Epithelial cell of esophagus (primary cell): ENCODE results near the gene MRC2.

Experiments
- DNase-seq: peaks from one replicate; pipeline ENCODE4 v3.0.0; 2010; ENCODE audit warnings: low read depth
- H3K4me3 ChIP-seq: 2 replicates; pipeline ENCODE4 v1.5.1; 2011; ENCODE audit warnings: mild to moderate bottlenecking, low read length, control low read depth
- TF ChIP-seq, protein P1 (sequence below): IDR thresholded peaks from 2 replicates; pipeline ENCODE4 v1.5.1; 2011; ENCODE audit warnings: low read depth, mild to moderate bottlenecking, low read length, control low read depth, inconsistent platforms; ENCODE audit not compliant: insufficient read depth; ENCODE audit errors: missing control alignments

Gene MRC2

DNA sequence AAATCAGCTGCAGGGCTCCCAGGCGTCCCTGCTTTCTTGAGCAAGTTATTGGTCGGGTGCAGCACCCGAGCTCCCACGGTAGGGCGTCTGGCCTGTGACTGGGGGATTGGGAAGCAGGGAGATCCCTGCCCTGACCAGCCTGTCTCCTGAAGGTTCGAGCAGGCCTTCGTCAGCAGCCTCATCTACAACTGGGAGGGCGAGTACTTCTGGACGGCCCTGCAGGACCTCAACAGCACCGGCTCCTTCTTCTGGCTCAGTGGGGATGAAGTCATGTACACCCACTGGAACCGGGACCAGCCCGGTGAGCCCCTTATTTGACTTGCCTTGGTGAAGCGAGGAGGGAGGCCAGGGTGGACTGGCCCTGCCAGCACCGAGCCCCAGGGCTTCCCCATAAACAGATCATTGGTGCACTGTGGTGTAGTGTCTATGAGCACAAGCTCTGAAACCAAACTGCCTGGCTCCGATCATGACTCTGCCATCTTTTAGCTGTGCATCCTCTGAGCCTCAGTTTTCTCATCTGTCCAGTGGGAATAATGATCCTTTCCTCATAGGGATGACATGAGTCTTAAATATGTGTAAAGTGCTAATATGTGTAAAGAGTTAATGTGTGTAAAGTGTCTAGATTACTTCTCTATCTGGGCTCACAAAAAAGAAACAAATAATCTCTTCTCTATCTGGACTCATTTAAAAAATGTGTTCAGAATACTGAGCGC lies 48.9 kb downstream of the MRC2 start:
- TF ChIP-seq, protein P1, sequence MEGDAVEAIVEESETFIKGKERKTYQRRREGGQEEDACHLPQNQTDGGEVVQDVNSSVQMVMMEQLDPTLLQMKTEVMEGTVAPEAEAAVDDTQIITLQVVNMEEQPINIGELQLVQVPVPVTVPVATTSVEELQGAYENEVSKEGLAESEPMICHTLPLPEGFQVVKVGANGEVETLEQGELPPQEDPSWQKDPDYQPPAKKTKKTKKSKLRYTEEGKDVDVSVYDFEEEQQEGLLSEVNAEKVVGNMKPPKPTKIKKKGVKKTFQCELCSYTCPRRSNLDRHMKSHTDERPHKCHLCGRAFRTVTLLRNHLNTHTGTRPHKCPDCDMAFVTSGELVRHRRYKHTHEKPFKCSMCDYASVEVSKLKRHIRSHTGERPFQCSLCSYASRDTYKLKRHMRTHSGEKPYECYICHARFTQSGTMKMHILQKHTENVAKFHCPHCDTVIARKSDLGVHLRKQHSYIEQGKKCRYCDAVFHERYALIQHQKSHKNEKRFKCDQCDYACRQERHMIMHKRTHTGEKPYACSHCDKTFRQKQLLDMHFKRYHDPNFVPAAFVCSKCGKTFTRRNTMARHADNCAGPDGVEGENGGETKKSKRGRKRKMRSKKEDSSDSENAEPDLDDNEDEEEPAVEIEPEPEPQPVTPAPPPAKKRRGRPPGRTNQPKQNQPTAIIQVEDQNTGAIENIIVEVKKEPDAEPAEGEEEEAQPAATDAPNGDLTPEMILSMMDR, result no peak
- H3K4me3 ChIP-seq, result no peak overlapping the region
- DNase-seq, result no peak

DNA sequence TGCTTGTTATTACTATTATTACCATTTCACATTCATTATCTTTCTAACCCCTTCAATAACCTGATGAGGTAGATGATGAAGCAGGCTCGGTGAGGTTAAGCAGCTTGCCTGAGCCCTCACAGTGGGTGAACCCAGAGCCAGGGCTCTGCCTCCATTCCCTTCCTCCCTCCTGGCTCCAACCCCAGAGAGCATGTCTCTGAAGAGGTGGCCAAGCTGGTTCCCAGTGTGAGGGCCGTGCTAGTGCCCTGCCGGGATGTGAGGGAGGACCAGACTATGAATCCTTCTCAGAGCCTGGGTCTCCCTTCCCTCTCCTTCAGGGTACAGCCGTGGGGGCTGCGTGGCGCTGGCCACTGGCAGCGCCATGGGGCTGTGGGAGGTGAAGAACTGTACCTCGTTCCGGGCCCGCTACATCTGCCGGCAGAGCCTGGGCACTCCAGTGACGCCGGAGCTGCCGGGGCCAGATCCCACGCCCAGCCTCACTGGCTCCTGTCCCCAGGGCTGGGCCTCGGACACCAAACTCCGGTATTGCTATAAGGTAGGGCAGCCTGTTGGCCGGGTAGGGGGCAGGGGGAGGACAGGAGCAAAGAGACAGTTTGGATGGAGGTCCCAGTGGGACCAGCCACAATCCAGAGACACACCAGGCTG lies 49.6 kb downstream of the MRC2 start:
- no peak for DNase-seq
- H3K4me3 ChIP-seq, result no peak overlapping the region
- TF ChIP-seq, protein P1, result no peak

- DNase-seq, result no peak
- TF ChIP-seq, protein P1, result no peak
- H3K4me3 ChIP-seq, result no peak overlapping the region
Observed at GRCh38 chr17:62678214-62678919, 50.9 kb downstream of the MRC2 start.

DNA sequence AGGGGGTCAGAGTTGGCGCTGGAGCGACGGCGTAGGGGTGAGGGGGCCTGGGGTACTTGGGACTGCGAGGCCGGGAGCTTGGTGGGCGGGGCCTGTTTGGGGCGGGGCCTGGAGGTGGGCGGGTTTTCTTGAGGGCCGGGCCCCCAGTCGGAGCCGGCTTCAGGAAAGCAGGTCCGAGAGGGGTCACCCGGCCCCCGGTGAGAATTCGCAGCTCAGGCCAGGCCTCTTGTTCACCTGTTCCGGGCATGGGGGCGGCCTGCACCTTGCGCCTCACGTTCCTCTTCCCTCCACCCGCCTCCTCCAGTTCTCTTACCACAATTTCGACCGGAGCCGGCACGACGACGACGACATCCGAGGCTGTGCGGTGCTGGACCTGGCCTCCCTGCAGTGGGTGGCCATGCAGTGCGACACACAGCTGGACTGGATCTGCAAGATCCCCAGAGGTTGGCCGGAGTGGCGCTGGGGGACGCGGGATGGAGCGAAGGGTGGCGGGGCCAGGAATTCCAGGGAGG lies 52.5 kb downstream of the MRC2 start:
- no peak overlapping the region for H3K4me3 ChIP-seq
- TF ChIP-seq, protein P1, result no peak
- no peak for DNase-seq

GRCh38 chr17:62680541-62681052 lies 53.1 kb downstream of the MRC2 start:
- H3K4me3 ChIP-seq, result no peak overlapping the region
- peak; percentile 55 for DNase-seq
- TF ChIP-seq, protein P1, result no peak

DNA sequence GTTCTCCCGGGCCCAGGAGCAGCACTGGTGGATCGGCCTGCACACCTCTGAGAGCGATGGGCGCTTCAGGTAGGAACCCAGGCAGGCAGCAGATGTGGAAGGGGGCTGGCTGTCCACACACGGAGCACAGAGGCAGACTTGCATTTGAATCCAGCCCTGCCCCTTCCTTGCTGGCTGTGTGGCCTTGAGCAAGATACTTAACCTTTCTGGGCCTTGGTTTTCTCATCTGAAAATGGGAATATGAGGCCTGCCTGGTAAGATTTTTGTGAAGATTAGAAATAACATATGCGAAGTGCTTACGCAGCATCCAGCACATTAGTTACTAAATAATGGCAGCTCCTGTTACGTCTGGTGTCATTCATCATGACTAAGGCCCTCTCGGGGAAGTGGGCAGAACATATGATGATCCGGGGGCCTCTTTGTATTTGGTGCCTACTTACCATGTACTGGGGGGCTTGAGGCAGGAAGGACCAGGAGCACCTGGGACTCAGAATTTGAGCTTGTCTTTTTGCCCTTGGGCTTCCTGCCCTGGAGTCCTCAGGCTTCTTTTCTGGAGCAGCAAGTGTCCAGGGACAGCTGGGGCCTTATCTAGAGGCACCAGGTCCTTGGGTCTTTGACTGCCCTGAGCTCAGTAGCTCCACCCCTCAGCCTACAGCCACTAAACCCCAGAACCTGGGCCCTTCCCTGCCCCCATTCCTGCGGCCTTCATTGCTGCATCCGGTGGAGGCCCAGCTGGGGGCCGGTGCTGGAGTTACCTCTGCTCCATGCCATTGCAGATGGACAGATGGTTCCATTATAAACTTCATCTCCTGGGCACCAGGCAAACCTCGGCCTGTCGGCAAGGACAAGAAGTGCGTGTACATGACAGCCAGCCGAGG lies 53.8 kb downstream of the MRC2 start:
- no peak overlapping the region for H3K4me3 ChIP-seq
- no peak for DNase-seq
- TF ChIP-seq, protein P1, result no peak
